OCI-LY1 (cell line): ENCODE data around the gene GPR52.

ENCODE experiments used
- CTCF ChIP-seq: fragments of 200-600 bp; sonication (generic), shearing (Covaris generic); IDR thresholded peaks from 2 replicates; pipeline ENCODE4 v1.5.1; 2017; ENCODE audit warnings: mild to moderate bottlenecking, antibody characterized with exemption, low read length, moderate library complexity, mixed read lengths
- EZH2 ChIP-seq: fragments of 200-600 bp; sonication (generic), shearing (Covaris generic); IDR thresholded peaks from 2 replicates; pipeline ENCODE4 v1.8.0; 2017; ENCODE audit warnings: borderline replicate concordance, mixed run types, mild to moderate bottlenecking, antibody characterized with exemption, low read length, moderate library complexity, mixed read lengths

- TF ChIP-seq CTCF: no peak
- no peak for TF ChIP-seq EZH2
These were observed 29.8 kb upstream of the GPR52 start for GRCh38 chr1:174417921-174418320.
